ENCODE results near the gene IL24.
"Not testable (repeated sequence)": the region's sequence is repeated elsewhere in the genome, so short reads cannot be mapped to it uniquely, and the experiment has no call there.

The IL24 gene

DNA sequence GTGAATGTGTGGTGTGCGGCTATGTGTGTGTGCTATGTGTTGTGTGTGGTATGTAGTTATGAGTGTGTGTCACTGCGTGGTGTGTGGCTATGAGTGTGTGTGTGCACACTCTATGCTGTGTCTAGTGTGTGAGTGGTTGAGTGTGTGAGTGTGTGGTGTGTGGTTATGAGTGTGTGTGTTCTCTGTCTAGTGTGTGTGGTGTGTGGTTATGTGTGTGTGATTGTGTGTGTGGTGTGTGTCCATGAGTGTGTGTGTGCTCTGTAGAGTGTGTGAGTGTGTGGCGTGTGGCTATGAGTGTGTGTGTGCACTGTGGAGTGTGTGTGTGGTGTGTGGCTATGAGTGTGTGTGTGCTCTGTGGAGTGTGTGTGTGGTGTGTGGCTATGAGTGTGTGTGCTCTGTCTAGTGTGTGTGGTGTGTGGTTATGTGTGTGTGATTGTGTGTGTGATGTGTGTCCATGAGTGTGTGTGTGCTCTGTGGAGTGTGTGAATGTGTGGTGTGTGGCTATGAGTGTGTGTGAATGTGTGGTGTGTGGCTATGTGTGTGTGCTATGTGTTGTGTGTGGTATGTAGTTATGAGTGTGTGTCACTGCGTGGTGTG, 26.8 kb downstream of the IL24 start:
- H3K36me3 ChIP-seq (ENCODE audit: control insufficient read depth in 4 of 4, insufficient read depth in 4 of 4, low read length in 3 of 4); H3K4me3 ChIP-seq (ENCODE audit: control insufficient read depth in 1 of 7, extremely low read depth in 1 of 7, insufficient read depth in 4 of 7, low read depth in 2 of 7, low read length in 6 of 7); H3K27ac ChIP-seq (ENCODE audit: insufficient read depth in 1 of 2, low read depth in 1 of 2, low read length in 2 of 2, poor library complexity in 1 of 2, severe bottlenecking in 2 of 2); H3K9me3 ChIP-seq (ENCODE audit: control extremely low read depth in 1 of 5, control insufficient read depth in 4 of 5, insufficient read depth in 2 of 5, low read depth in 1 of 5, low read length in 4 of 5); POLR2A ChIA-PET; H3K27me3 ChIP-seq (replicated peaks in 2 of 5; ENCODE audit: control insufficient read depth in 4 of 5, insufficient read depth in 5 of 5, low read length in 4 of 5): not testable (repeated sequence)
- DNase-seq, result peak in 1 of 3 donors; percentile 44
- WGBS (ENCODE audit: insufficient coverage), result 89% methylated on average over 3 of the region's 4 CpGs
- CTCF ChIA-PET, result interaction anchor here (1.1 to 3.0 kb wide), 5 partner anchors 15 to 114 kb away, joined by 3 to 10 read pairs (median 4); no protein-coding TSS in a partner anchor
- peaks cover 20 to 48% (median 45%) of the 10 kb centered on the region in 4 experiments for H3K4me1 ChIP-seq (ENCODE audit: control extremely low read depth in 1 of 4, control insufficient read depth in 4 of 4, insufficient read depth in 4 of 4, low read length in 3 of 4)

DNA sequence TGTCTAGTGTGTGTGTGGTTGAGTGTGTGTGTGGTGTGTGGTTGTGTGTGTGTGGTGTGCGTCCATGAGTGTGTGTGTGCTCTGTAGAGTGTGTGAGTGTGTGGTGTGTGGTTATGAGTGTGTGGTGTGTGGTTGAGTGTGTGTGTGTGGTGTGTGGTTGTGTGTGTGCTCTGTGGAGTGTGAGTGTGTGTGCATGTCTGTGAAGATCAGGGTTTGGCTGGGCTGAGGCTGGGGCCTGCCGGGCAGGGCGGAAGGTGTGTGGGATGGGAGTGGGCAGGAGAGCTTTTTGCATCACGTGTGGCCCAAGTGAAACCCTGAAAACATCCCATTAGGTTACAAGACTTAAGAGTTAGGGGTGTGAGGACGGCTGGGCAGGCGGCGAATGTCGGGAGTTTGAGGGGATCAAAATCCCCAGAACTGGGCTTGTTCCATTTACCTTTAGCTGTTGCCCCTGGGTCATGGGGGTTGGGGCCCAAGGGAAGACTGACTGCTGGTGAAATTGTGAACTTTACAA, 27.4 kb downstream of the IL24 start:
- H3K27ac ChIP-seq (ENCODE audit: insufficient read depth in 1 of 2, low read depth in 1 of 2, low read length in 2 of 2, poor library complexity in 1 of 2, severe bottlenecking in 2 of 2), result no peak overlapping the region
- no peaks in the 10 kb centered on the region for H3K27me3 ChIP-seq (replicated peaks in 2 of 5; ENCODE audit: control insufficient read depth in 4 of 5, insufficient read depth in 5 of 5, low read length in 4 of 5)
- ChIA-PET POLR2A (interaction anchor here (1.0 kb wide), 1 partner anchor 49 kb away, joined by 3 read pairs; no protein-coding TSS in a partner anchor), CTCF (interaction anchor here (0.6 to 2.7 kb wide), 10 partner anchors 9 to 131 kb away, joined by 3 to 10 read pairs (median 4); no protein-coding TSS in a partner anchor)
- 94% methylated on average over 4 of the region's 8 CpGs for WGBS (ENCODE audit: insufficient coverage)
- H3K9me3 ChIP-seq (ENCODE audit: control extremely low read depth in 1 of 5, control insufficient read depth in 4 of 5, insufficient read depth in 2 of 5, low read depth in 1 of 5, low read length in 4 of 5), result no peaks in the 10 kb centered on the region
- DNase-seq, result peak in 1 of 3 donors; percentile 35
- H3K4me3 ChIP-seq (ENCODE audit: control insufficient read depth in 1 of 7, extremely low read depth in 1 of 7, insufficient read depth in 4 of 7, low read depth in 2 of 7, low read length in 6 of 7), result no peak overlapping the region
- H3K4me1 ChIP-seq (ENCODE audit: control extremely low read depth in 1 of 4, control insufficient read depth in 4 of 4, insufficient read depth in 4 of 4, low read length in 3 of 4), result peaks cover 20 to 45% (median 43%) of the 10 kb centered on the region in 4 experiments
- no peaks in the 10 kb centered on the region for H3K36me3 ChIP-seq (ENCODE audit: control insufficient read depth in 4 of 4, insufficient read depth in 4 of 4, low read length in 3 of 4)

DNA sequence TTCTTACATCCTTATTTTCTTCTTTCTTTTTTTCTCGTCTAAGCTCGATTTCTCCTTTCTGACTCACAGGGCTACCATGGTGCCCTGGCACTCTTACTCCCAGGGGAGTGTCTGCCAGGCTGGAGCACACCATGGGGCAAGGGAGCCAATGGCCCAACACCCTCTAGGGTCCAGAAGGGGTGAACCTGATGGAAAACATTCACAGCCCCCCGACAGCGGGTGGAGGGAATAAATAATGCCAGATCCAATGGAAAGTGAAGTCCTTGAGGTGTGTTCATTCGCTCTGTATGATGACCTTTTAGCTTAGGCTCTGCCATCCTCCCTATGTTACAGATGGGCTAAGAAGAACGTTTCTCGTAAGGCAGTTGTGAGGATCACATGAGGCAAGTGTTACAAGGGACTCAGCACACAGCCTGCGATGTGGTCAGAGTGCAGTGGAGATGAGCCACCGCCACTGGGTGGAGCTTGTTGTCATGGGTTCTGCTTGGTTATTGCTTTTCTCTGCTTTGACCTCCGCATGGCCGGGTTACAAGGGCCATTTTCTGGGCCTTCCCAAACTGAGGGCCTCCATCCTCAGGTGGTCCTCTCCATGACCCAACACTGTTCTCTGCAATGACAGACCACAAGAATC, 28.0 kb downstream of the IL24 start:
- WGBS (ENCODE audit: insufficient coverage), result 77% methylated on average over 7 of the region's 11 CpGs
- no peak overlapping the region for H3K27ac ChIP-seq (ENCODE audit: insufficient read depth in 1 of 2, low read depth in 1 of 2, low read length in 2 of 2, poor library complexity in 1 of 2, severe bottlenecking in 2 of 2)

DNA sequence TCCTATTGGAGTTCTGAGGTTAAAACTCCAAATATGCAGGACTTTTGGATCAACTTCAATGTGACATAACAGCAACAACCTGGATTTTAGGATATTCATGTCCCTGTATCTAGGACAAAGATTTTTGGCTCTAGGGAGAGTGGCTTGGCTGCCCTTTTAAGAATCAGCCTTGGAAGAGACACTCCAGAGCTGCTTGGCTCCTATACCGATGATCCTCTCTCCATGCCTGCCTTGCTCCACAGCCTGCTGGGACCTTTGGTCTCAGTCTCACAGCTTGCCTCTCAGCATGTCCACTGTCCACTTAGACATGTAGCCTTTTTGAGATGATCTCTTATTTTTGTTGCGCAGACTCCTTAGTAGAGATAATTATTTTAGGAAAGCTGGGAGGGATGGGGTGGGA, 29.0 kb downstream of the IL24 start:
- CTCF ChIA-PET, result interaction anchor here (0.5 to 2.7 kb wide), 8 partner anchors 8 to 537 kb away, joined by 3 to 10 read pairs (median 4); no protein-coding TSS in a partner anchor
- Histone ChIP-seq H3K36me3 (ENCODE audit: control insufficient read depth in 4 of 4, insufficient read depth in 4 of 4, low read length in 3 of 4) (no peaks in the 10 kb centered on the region), H3K9me3 (ENCODE audit: control extremely low read depth in 1 of 5, control insufficient read depth in 4 of 5, insufficient read depth in 2 of 5, low read depth in 1 of 5, low read length in 4 of 5) (no peaks in the 10 kb centered on the region), H3K4me1 (ENCODE audit: control extremely low read depth in 1 of 4, control insufficient read depth in 4 of 4, insufficient read depth in 4 of 4, low read length in 3 of 4) (peaks cover 20 to 48% (median 40%) of the 10 kb centered on the region in 4 experiments), H3K27ac (ENCODE audit: insufficient read depth in 1 of 2, low read depth in 1 of 2, low read length in 2 of 2, poor library complexity in 1 of 2, severe bottlenecking in 2 of 2) (no peak overlapping the region), H3K4me3 (ENCODE audit: control insufficient read depth in 1 of 7, extremely low read depth in 1 of 7, insufficient read depth in 4 of 7, low read depth in 2 of 7, low read length in 6 of 7) (no peak overlapping the region), H3K27me3 (replicated peaks in 2 of 5; ENCODE audit: control insufficient read depth in 4 of 5, insufficient read depth in 5 of 5, low read length in 4 of 5) (no peaks in the 10 kb centered on the region)
- WGBS (ENCODE audit: insufficient coverage), result 100% methylated on average over 2 of the region's 2 CpGs
- no peak for DNase-seq
- POLR2A ChIA-PET, result no interaction called here

More for the DNA sequence above, 28.0 kb downstream of the IL24 start:
- H3K36me3 ChIP-seq (ENCODE audit: control insufficient read depth in 4 of 4, insufficient read depth in 4 of 4, low read length in 3 of 4), result no peaks in the 10 kb centered on the region
- H3K4me1 ChIP-seq (ENCODE audit: control extremely low read depth in 1 of 4, control insufficient read depth in 4 of 4, insufficient read depth in 4 of 4, low read length in 3 of 4), result peaks cover 20 to 49% (median 46%) of the 10 kb centered on the region in 4 experiments
- no peak overlapping the region for H3K4me3 ChIP-seq (ENCODE audit: control insufficient read depth in 1 of 7, extremely low read depth in 1 of 7, insufficient read depth in 4 of 7, low read depth in 2 of 7, low read length in 6 of 7)
- POLR2A ChIA-PET, result interaction anchor here (1.0 kb wide), 1 partner anchor 48 kb away, joined by 3 read pairs; no protein-coding TSS in a partner anchor
- DNase-seq, result peak in 1 of 3 donors; percentile 57
- no peaks in the 10 kb centered on the region for H3K9me3 ChIP-seq (ENCODE audit: control extremely low read depth in 1 of 5, control insufficient read depth in 4 of 5, insufficient read depth in 2 of 5, low read depth in 1 of 5, low read length in 4 of 5)
- CTCF ChIA-PET, result interaction anchor here (0.6 to 2.7 kb wide), 10 partner anchors 9 to 132 kb away, joined by 3 to 10 read pairs (median 4); no protein-coding TSS in a partner anchor
- H3K27me3 ChIP-seq (replicated peaks in 2 of 5; ENCODE audit: control insufficient read depth in 4 of 5, insufficient read depth in 5 of 5, low read length in 4 of 5), result no peaks in the 10 kb centered on the region

DNA sequence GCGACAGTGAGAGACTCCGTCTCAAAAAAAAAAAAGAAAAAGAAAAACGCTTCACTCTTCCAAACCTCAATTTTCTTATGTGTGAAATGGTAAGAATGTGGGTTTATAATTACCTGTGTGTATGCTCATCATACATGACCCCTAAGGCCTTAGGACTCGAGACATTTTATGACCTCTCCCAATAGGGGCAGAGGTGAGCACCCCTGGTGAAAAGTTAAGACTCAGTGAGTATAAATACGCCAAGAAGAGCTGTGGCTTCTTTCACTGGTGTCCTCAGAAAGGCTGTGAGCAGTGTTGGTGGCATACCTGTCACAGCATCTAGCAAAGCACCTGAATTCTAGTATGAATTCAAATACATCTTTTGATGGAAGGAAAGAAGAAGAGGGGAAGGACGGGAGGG, 32.3 kb downstream of the IL24 start:
- H3K27ac ChIP-seq (ENCODE audit: insufficient read depth in 1 of 2, low read depth in 1 of 2, low read length in 2 of 2, poor library complexity in 1 of 2, severe bottlenecking in 2 of 2), result no peak overlapping the region

DNA sequence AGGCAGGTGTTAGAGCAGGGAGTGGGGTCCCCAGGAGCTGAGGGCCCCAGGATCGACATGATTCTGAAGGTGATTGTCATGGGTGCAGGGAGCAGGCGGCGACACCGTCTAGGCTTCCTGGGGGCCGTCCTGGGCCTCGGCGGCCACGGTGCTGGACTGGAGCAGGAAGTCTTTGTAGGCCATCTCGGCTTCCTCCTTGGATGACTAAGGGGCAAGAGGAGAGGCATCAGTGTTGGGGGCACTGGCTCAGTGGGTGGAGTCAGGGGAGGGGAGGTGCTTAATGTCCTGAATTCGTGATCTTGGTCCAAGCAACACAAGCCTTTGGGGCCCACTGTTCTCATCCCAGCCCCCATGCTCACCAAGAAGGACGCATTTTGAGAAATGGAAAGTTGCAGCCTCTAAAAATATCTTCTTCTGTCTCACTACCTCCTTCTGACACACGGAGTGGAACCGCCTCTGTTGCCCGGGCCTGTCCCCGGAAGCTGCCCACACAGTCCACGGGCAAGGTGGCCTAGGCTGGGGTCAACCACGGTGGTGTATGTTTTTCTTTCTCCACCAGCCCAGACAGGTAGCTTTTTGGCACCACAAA, 33.1 kb downstream of the IL24 start:
- no peaks in the 10 kb centered on the region for H3K36me3 ChIP-seq (ENCODE audit: control insufficient read depth in 4 of 4, insufficient read depth in 4 of 4, low read length in 3 of 4)
- ChIA-PET POLR2A (no interaction called here), CTCF (interaction anchor here (0.8 to 10.5 kb wide), 5 partner anchors 12 to 68 kb away, joined by 3 to 220 read pairs (median 24); no protein-coding TSS in a partner anchor)
- H3K27me3 ChIP-seq (replicated peaks in 2 of 5; ENCODE audit: control insufficient read depth in 4 of 5, insufficient read depth in 5 of 5, low read length in 4 of 5), result no peaks in the 10 kb centered on the region
- H3K27ac ChIP-seq (ENCODE audit: insufficient read depth in 1 of 2, low read depth in 1 of 2, low read length in 2 of 2, poor library complexity in 1 of 2, severe bottlenecking in 2 of 2), result no peak overlapping the region
- DNase-seq, result peak in 2 of 3 donors; percentile 54 to 58
- WGBS (ENCODE audit: insufficient coverage), result 83% methylated on average over 2 of the region's 17 CpGs
- H3K9me3 ChIP-seq (ENCODE audit: control extremely low read depth in 1 of 5, control insufficient read depth in 4 of 5, insufficient read depth in 2 of 5, low read depth in 1 of 5, low read length in 4 of 5), result no peaks in the 10 kb centered on the region
- H3K4me3 ChIP-seq (ENCODE audit: control insufficient read depth in 1 of 7, extremely low read depth in 1 of 7, insufficient read depth in 4 of 7, low read depth in 2 of 7, low read length in 6 of 7), result no peak overlapping the region
- H3K4me1 ChIP-seq (ENCODE audit: control extremely low read depth in 1 of 4, control insufficient read depth in 4 of 4, insufficient read depth in 4 of 4, low read length in 3 of 4), result peaks cover 2 to 12% (median 8%) of the 10 kb centered on the region in 4 experiments

More for the DNA sequence above, 32.3 kb downstream of the IL24 start:
- Histone ChIP-seq H3K9me3 (ENCODE audit: control extremely low read depth in 1 of 5, control insufficient read depth in 4 of 5, insufficient read depth in 2 of 5, low read depth in 1 of 5, low read length in 4 of 5) (no peaks in the 10 kb centered on the region), H3K36me3 (ENCODE audit: control insufficient read depth in 4 of 4, insufficient read depth in 4 of 4, low read length in 3 of 4) (no peaks in the 10 kb centered on the region), H3K4me1 (ENCODE audit: control extremely low read depth in 1 of 4, control insufficient read depth in 4 of 4, insufficient read depth in 4 of 4, low read length in 3 of 4) (peaks cover 2 to 16% (median 9%) of the 10 kb centered on the region in 4 experiments), H3K4me3 (ENCODE audit: control insufficient read depth in 1 of 7, extremely low read depth in 1 of 7, insufficient read depth in 4 of 7, low read depth in 2 of 7, low read length in 6 of 7) (no peak overlapping the region), H3K27me3 (replicated peaks in 2 of 5; ENCODE audit: control insufficient read depth in 4 of 5, insufficient read depth in 5 of 5, low read length in 4 of 5) (no peaks in the 10 kb centered on the region)
- no peak for DNase-seq
- WGBS (ENCODE audit: insufficient coverage), result 80% methylated on average over 3 of the region's 6 CpGs
- POLR2A ChIA-PET, result no interaction called here
- CTCF ChIA-PET, result interaction anchor here (1.7 to 10.5 kb wide), 2 partner anchors 18 to 54 kb away, joined by 5 to 220 read pairs; no protein-coding TSS in a partner anchor

Data from common myeloid progenitor, CD34-positive (primary cell).